NCI-H187 (cell line): ENCODE data around the gene MRPL20.

Experiments used
- DNase-seq, 2 experiments: peaks; one replicate each; lab custom pipeline; 2025; lab: John Stamatoyannopoulos, UW

The MRPL20 gene

GRCh38 chr1:1361233-1361981, 45.7 kb downstream of the MRPL20 start:
- DNase-seq, result no peak

DNA sequence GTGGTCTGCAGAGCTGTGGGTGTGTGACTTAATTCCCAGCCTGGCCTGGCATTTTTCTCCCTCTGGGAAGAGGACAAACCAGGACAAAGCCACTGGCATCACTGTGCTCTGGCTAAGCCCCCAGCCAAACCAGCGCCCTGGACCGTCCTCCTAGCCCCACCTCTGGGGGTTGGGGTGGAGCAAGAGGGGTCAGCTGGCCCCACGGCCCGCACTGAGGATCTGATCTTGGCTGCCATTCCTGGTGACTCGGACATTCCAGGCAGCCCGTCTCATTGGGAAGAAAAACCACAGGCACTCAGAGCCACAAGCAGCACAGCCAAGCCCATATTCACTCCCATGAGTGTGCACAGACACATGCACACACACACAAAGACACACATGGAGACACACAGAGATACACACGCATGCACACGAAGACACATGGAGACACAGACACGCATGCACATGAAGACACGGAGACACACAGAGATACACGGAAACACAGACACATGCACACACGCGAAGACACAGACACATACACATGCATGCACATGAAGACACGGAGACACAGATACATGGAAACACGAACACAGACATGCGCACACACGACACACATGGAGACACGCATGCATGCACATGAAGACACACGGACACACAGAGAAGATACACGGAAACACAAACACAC, 46.5 kb downstream of the MRPL20 start:
- no peak for DNase-seq

GRCh38 chr1:1359664-1360468, 47.2 kb downstream of the MRPL20 start:
- DNase-seq, result no peak

DNA sequence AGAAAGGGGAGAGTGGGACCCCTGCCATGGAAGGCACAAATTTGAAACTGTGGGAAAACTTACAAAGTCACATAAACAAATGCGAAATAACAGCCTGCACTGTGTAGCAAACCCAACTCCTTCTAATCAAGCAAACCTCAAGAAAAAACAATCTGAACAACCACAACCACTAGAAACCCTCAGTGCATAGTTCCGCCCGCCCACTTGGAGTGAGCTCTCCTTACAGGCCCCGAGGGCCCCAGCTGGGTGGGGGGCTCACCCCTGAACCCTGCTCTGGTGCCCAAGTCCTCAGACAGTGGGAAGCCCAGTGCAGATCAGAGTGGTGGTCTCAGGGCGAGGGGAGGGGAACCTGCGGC, 47.8 kb downstream of the MRPL20 start:
- DNase-seq, result no peak

GRCh38 chr1:1358433-1359271, 48.4 kb downstream of the MRPL20 start, which contains the start of gene MXRA8:
Gene MXRA8 (minus strand): TSS chr1:1358555. CDS start chr1:1358504, 51 bp downstream.
- DNase-seq, result no peak

GRCh38 chr1:1357871-1358432, 49.1 kb downstream of the MRPL20 start:
- no peak for DNase-seq

DNA sequence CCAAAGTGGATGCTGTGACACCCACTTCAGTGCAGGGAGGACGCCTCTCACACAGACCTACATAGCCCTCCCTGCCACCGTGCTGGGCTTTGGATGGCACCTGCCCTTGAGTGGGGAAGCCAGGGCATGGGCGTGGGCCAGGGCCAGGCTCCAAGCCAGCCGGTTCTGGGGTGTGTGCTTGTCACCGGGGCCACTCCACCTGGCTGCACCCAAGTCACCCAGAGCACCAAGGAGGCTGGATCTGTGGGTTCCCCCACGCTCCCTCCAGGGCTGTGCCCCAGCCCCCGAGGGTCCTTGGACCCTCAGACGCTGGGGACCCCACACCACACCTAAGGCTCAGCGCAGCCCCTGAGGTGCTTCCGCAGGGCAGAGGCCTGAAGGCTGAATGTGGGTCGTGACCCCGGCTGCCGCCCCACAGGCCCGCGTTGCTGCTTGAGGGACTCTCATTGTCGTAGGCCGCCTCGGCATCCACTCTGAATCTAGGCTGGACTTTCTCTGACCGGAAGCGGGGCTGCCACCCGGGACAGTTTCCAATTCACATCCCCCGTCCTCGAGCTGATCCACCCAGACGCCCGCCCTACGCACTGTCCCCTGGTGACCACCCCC, 50.2 kb downstream of the MRPL20 start:
- no peak for DNase-seq

- no peak for DNase-seq
Observed at GRCh38 chr1:1356166-1356795, 50.8 kb downstream of the MRPL20 start.

- DNase-seq, result no peak
Observed at GRCh38 chr1:1355416-1355815, 51.7 kb downstream of the MRPL20 start.

DNA sequence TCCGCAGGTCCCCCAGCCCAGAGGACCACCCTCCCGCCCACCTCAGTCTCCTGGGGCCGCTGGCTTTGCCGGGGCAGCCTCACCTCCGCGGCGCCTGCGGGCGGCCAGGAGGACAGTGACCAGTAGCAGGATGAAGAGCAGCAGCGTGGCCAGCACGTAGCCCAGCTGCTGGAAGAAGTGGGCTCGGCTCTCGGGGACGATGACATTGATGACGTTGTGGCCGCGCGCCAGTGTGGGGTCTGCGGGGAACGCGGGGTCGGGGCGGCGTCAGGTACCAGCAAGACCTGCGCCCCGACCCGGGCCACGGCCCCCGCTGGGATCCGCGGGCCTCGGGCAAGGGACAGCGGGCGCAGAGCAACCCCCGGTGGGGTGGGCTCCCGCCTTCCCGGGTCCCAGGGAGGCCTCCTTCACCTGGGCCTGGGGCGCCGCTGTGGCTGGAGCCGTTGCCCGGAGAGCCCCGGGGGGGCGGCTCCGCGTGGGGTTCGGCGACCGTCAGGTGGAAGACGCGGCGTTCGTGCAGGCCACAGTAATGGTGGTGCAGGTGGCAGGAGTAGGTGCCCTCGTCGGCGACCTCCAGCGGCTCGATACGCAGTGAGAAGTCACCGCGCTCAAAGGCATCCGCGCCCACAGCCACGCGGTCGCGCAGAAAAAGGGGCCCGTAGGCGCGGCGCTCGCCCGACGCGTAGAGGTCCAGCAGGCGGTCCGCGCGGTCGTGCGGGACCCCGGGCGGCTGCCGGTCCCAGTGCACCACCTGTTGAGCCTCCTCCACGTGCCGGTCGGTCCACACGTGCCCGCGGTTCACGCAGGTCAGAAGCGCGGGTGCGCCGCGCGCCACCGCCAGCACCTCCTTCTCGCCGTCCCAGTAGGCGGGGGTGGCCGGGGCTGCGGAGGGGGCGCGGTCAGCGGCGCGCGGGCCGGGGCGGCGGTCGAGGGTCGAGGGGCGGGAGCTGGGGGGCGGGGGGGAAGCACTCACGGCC, 52.5 kb downstream of the MRPL20 start:
- no peak for DNase-seq

GRCh38 chr1:1353389-1354151, 53.5 kb downstream of the MRPL20 start:
- DNase-seq, result no peak

- DNase-seq, result no peak
Observed at GRCh38 chr1:1352786-1353388, 54.2 kb downstream of the MRPL20 start.
